ENCODE measurements around the gene HSPA1B. TPM values are rescaled to one million over a fixed set of nuclear protein-coding genes. Genes with fewer than 3 reads are reported as not detected.
"Not testable (repeated sequence)": the region's sequence is repeated elsewhere in the genome, so short reads cannot be mapped to it uniquely, and the experiment has no call there.

The HSPA1B gene
- polyA plus RNA-seq, 1 of the 3 experiments (the other 2 are of a cell fraction), result 96.3 TPM

- no peak overlapping the region for H2AFZ ChIP-seq (ENCODE audit: low read depth)
- WGBS (ENCODE audit: low lambda C conversion rate), result 89% methylated on average over 7 of the region's 8 CpGs
- no peaks in the 10 kb centered on the region for H3K9me3 ChIP-seq
- DNase-seq, result no peak
- no peaks in the 10 kb centered on the region for H3K9me2 ChIP-seq
- POLR2A ChIA-PET, result interaction anchor here (1.3 kb wide), 1 partner anchor 15 kb away, joined by 4 read pairs; no protein-coding TSS in a partner anchor
- CTCF ChIA-PET, result interaction anchor here (0.8 to 2.7 kb wide), 10 partner anchors 15 to 1089 kb away, joined by 3 to 14 read pairs (median 4); partner anchors contain the start of genes DDAH2, LSM2 and LY6G5C
- H3K27ac ChIP-seq (ENCODE audit: low read depth in 2 of 2, low read length in 1 of 2), result no peak overlapping the region
- H3K36me3 ChIP-seq (replicated peaks in 1 of 2; ENCODE audit: control insufficient read depth in 1 of 2, insufficient read depth in 2 of 2, low read length in 1 of 2), result peaks cover 1 to 2% of the 10 kb centered on the region in 2 experiments
- H3K9ac ChIP-seq, result no peak overlapping the region
- H3K27me3 ChIP-seq (ENCODE audit: insufficient read depth), result no peaks in the 10 kb centered on the region
- peaks cover 0 to 14% of the 10 kb centered on the region in 2 experiments; a peak in 1 of 4 replicates for H3K4me1 ChIP-seq (ENCODE audit: control insufficient read depth in 1 of 2, insufficient read depth in 2 of 2, low read depth in 1 of 2, low read length in 1 of 2)
- peaks cover 15% of the 10 kb centered on the region for H3F3A ChIP-seq (replicated peaks; ENCODE audit: insufficient read depth)
- TF ChIP-seq CHD2 (IDR thresholded peaks at IDR 0.05; ENCODE audit: low read length, partially characterized antibody), result no peak
- TF ChIP-seq TEAD4 (IDR thresholded peaks at IDR 0.05; ENCODE audit: borderline replicate concordance, insufficient read depth), result no peak
- TF ChIP-seq SMC3 (IDR thresholded peaks at IDR 0.05; ENCODE audit: low read depth, low read length), result no peak
- peaks cover 10% of the 10 kb centered on the region for H3K79me2 ChIP-seq (ENCODE audit: insufficient read depth)
- H3K4me2 ChIP-seq, result no peak overlapping the region
- no peaks in the 10 kb centered on the region for H4K20me1 ChIP-seq (ENCODE audit: insufficient read depth)
- H3K4me3 ChIP-seq (ENCODE audit: low read depth in 2 of 2, low read length in 1 of 2), result no peak overlapping the region
These were observed 37.3 kb downstream of the HSPA1B start for GRCh38 chr6:31864818-31865204.

GRCh38 chr6:31865205-31866118 is 37.9 kb downstream of the HSPA1B start:
- no peak overlapping the region for H3K27ac ChIP-seq (ENCODE audit: low read depth in 2 of 2, low read length in 1 of 2)
- no peak overlapping the region for H3K4me2 ChIP-seq
- H3K79me2 ChIP-seq (ENCODE audit: insufficient read depth), result peaks cover 10% of the 10 kb centered on the region
- H3K9me3 ChIP-seq, result no peaks in the 10 kb centered on the region
- DNase-seq, result no peak
- no peaks in the 10 kb centered on the region for H3K9me2 ChIP-seq
- ChIA-PET CTCF (interaction anchor here (0.8 to 1.3 kb wide), 2 partner anchors 18 to 136 kb away, joined by 3 to 4 read pairs; partner anchors contain the start of gene DDAH2), POLR2A (interaction anchor here (1.5 kb wide), 1 partner anchor 30 kb away, joined by 4 read pairs; no protein-coding TSS in a partner anchor)
- no peaks in the 10 kb centered on the region for H3K27me3 ChIP-seq (ENCODE audit: insufficient read depth)
- no peak overlapping the region for H2AFZ ChIP-seq (ENCODE audit: low read depth)
- peaks cover 0 to 14% of the 10 kb centered on the region in 2 experiments; a peak in 1 of 4 replicates for H3K4me1 ChIP-seq (ENCODE audit: control insufficient read depth in 1 of 2, insufficient read depth in 2 of 2, low read depth in 1 of 2, low read length in 1 of 2)
- no peak for TF ChIP-seq NRF1 (IDR thresholded peaks at IDR 0.05; ENCODE audit: low read depth, low read length)
- TF ChIP-seq GABPA (IDR thresholded peaks at IDR 0.05; ENCODE audit: low read depth), result no peak
- no peak for TF ChIP-seq EZH2phosphoT487 (IDR thresholded peaks at IDR 0.05; ENCODE audit: borderline replicate concordance, low read depth)
- no peak for TF ChIP-seq TAF1 (IDR thresholded peaks at IDR 0.05; ENCODE audit: borderline replicate concordance, low read depth, low read length)
- TF ChIP-seq RAD21 (IDR thresholded peaks at IDR 0.05; ENCODE audit: low read length), result no peak
- no peak for TF ChIP-seq FOXM1 (IDR thresholded peaks at IDR 0.05; ENCODE audit: low read depth)
- TF ChIP-seq NFIC (IDR thresholded peaks at IDR 0.05; ENCODE audit: borderline replicate concordance), result no peak
- TF ChIP-seq MEF2A (IDR thresholded peaks at IDR 0.05; ENCODE audit: borderline replicate concordance, low read depth), result no peak
- no peak for TF ChIP-seq ELF1 (IDR thresholded peaks at IDR 0.05)
- TF ChIP-seq TEAD4 (IDR thresholded peaks at IDR 0.05; ENCODE audit: borderline replicate concordance, insufficient read depth), result no peak
- H3F3A ChIP-seq (replicated peaks; ENCODE audit: insufficient read depth), result peaks cover 15% of the 10 kb centered on the region
- H4K20me1 ChIP-seq (ENCODE audit: insufficient read depth), result no peaks in the 10 kb centered on the region
- no peaks in the 10 kb centered on the region for H3K36me3 ChIP-seq (replicated peaks in 1 of 2; ENCODE audit: control insufficient read depth in 1 of 2, insufficient read depth in 2 of 2, low read length in 1 of 2)
- WGBS (ENCODE audit: low lambda C conversion rate), result 89% methylated on average over 21 of the region's 21 CpGs
- H3K4me3 ChIP-seq (ENCODE audit: low read depth in 2 of 2, low read length in 1 of 2), result no peak overlapping the region
- no peak overlapping the region for H3K9ac ChIP-seq

GRCh38 chr6:31868658-31868971 is 41.1 kb downstream of the HSPA1B start:
- peaks cover 0 to 11% of the 10 kb centered on the region in 2 experiments; a peak in 1 of 4 replicates for H3K4me1 ChIP-seq (ENCODE audit: control insufficient read depth in 1 of 2, insufficient read depth in 2 of 2, low read depth in 1 of 2, low read length in 1 of 2)
- H3K4me2 ChIP-seq; H2AFZ ChIP-seq (ENCODE audit: low read depth); H3K36me3 ChIP-seq (replicated peaks in 1 of 2; ENCODE audit: control insufficient read depth in 1 of 2, insufficient read depth in 2 of 2, low read length in 1 of 2); H4K20me1 ChIP-seq (ENCODE audit: insufficient read depth); H3K79me2 ChIP-seq (ENCODE audit: insufficient read depth); H3K27ac ChIP-seq (ENCODE audit: low read depth in 2 of 2, low read length in 1 of 2); H3F3A ChIP-seq (replicated peaks; ENCODE audit: insufficient read depth); H3K9ac ChIP-seq; H3K9me2 ChIP-seq; DNase-seq; H3K4me3 ChIP-seq (ENCODE audit: low read depth in 2 of 2, low read length in 1 of 2); H3K27me3 ChIP-seq (ENCODE audit: insufficient read depth); H3K9me3 ChIP-seq: not testable (repeated sequence)
- ChIA-PET POLR2A (interaction anchor here (1.5 kb wide), 1 partner anchor 29 kb away, joined by 3 read pairs; the partner anchor contains the start of gene EHMT2), CTCF (interaction anchor here (0.6 kb wide), 1 partner anchor 77 kb away, joined by 3 read pairs; no protein-coding TSS in a partner anchor)
- 92% methylated on average over 1 of the region's 1 CpG for WGBS (ENCODE audit: low lambda C conversion rate)
